ENCODE data around the gene PTPA. TPM values are rescaled to one million over a fixed set of nuclear protein-coding genes. Genes with fewer than 3 reads are reported as not detected.

The PTPA gene
- total and polyA plus RNA-seq, 9 of the 15 experiments (the other 6 are each of a cell fraction or from before 2014, with no cell fraction given) = 1.7 to 121 (median 72.6) TPM

DNA sequence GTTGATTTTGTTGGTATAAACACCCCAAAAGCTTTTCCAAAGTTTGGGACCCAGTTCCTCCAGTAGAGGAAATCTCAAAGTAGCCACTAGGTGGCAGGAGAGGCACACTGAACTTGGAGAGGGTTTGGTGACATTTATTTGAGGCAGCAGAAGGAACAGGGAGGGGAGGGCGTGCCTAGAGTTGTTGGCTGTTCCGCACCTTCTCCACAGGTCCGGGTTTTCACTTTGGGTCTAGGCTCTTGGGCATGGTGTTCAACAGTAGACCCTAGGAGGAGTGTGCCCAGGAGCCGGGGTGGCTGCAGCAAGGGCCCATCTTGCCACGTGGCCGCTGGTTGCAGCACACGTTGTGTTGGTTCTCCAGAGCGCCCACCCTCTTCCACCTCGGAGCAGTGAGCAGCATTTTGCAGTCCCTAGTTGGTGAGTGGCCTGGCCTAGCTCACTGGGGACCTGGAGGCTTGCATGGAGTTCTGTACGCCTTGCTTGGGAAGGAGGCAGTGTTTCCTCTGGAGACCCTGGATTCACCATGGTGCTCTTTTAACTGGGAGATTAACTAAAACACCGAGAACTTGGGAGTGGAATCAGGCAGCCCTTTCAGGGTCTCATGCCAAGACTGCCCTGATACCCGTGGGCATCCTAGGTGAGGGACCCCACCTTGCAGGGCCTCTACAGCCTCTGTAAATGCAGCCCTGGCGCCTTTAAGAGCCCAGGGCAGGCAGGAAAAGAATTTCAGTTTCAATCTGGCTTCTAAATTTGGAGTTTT, 28.2 kb downstream of the PTPA start (continued):
- TF ChIP-seq, protein P1, sequence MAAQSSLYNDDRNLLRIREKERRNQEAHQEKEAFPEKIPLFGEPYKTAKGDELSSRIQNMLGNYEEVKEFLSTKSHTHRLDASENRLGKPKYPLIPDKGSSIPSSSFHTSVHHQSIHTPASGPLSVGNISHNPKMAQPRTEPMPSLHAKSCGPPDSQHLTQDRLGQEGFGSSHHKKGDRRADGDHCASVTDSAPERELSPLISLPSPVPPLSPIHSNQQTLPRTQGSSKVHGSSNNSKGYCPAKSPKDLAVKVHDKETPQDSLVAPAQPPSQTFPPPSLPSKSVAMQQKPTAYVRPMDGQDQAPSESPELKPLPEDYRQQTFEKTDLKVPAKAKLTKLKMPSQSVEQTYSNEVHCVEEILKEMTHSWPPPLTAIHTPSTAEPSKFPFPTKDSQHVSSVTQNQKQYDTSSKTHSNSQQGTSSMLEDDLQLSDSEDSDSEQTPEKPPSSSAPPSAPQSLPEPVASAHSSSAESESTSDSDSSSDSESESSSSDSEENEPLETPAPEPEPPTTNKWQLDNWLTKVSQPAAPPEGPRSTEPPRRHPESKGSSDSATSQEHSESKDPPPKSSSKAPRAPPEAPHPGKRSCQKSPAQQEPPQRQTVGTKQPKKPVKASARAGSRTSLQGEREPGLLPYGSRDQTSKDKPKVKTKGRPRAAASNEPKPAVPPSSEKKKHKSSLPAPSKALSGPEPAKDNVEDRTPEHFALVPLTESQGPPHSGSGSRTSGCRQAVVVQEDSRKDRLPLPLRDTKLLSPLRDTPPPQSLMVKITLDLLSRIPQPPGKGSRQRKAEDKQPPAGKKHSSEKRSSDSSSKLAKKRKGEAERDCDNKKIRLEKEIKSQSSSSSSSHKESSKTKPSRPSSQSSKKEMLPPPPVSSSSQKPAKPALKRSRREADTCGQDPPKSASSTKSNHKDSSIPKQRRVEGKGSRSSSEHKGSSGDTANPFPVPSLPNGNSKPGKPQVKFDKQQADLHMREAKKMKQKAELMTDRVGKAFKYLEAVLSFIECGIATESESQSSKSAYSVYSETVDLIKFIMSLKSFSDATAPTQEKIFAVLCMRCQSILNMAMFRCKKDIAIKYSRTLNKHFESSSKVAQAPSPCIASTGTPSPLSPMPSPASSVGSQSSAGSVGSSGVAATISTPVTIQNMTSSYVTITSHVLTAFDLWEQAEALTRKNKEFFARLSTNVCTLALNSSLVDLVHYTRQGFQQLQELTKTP (IDR thresholded peaks at IDR 0.05; ENCODE audit: low read depth in 1 of 2, partially characterized antibody in 2 of 2) = peak in 1 of 2 experiments; percentile 17
- TF ChIP-seq FOXA3 (CRISPR knock-in tag; conservative IDR thresholded peaks at IDR 0.05 in 1 of 2, IDR thresholded peaks at IDR 0.05 in 1 of 2) (0 out of 4 replicates have a peak, but pooled peaks of 1 of the 2 experiments have one; percentile 2), CCAR2 (IDR thresholded peaks at IDR 0.05; ENCODE audit: low read depth, low read length) (no peak), ZNF134 (CRISPR knock-in tag; conservative IDR thresholded peaks at IDR 0.05) (no peak), ZNF830 (CRISPR knock-in tag; IDR thresholded peaks at IDR 0.05) (no peak), NFATC3 (IDR thresholded peaks at IDR 0.05) (no peak), ZNF696 (CRISPR knock-in tag; conservative IDR thresholded peaks at IDR 0.05) (no peak), POLR2A (conservative IDR thresholded peaks at IDR 0.05) (no peak), KDM5B (IDR thresholded peaks at IDR 0.05; ENCODE audit: insufficient replicate concordance, low read depth, low read length) (no peak), NCOR1 (IDR thresholded peaks at IDR 0.05) (no peak), PCBP2 (IDR thresholded peaks at IDR 0.05; ENCODE audit: low read depth, low read length, poor library complexity, severe bottlenecking) (no peak)
- TF ChIP-seq, protein P2, sequence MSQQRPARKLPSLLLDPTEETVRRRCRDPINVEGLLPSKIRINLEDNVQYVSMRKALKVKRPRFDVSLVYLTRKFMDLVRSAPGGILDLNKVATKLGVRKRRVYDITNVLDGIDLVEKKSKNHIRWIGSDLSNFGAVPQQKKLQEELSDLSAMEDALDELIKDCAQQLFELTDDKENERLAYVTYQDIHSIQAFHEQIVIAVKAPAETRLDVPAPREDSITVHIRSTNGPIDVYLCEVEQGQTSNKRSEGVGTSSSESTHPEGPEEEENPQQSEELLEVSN (IDR thresholded peaks at IDR 0.05; ENCODE audit: borderline replicate concordance in 1 of 2, extremely low read depth in 1 of 2, insufficient read depth in 1 of 2, insufficient read length in 1 of 2, low read depth in 1 of 2, low read length in 1 of 2, poor library complexity in 1 of 2, severe bottlenecking in 1 of 2) = peak; percentile 44 to 71
- TF ChIP-seq, protein P3, sequence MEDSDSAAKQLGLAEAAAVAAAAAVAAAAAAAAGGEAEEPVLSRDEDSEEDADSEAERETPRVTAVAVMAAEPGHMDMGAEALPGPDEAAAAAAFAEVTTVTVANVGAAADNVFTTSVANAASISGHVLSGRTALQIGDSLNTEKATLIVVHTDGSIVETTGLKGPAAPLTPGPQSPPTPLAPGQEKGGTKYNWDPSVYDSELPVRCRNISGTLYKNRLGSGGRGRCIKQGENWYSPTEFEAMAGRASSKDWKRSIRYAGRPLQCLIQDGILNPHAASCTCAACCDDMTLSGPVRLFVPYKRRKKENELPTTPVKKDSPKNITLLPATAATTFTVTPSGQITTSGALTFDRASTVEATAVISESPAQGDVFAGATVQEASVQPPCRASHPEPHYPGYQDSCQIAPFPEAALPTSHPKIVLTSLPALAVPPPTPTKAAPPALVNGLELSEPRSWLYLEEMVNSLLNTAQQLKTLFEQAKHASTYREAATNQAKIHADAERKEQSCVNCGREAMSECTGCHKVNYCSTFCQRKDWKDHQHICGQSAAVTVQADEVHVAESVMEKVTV (CRISPR knock-in tag; IDR thresholded peaks at IDR 0.05) = peak; percentile 91
- TF ChIP-seq, protein P4, sequence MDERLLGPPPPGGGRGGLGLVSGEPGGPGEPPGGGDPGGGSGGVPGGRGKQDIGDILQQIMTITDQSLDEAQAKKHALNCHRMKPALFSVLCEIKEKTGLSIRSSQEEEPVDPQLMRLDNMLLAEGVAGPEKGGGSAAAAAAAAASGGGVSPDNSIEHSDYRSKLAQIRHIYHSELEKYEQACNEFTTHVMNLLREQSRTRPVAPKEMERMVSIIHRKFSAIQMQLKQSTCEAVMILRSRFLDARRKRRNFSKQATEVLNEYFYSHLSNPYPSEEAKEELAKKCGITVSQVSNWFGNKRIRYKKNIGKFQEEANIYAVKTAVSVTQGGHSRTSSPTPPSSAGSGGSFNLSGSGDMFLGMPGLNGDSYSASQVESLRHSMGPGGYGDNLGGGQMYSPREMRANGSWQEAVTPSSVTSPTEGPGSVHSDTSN (CRISPR knock-in tag; IDR thresholded peaks at IDR 0.05; ENCODE audit: low read depth) = no peak
- TF ChIP-seq, protein P4 (tag; conservative IDR thresholded peaks at IDR 0.05; ENCODE audit: low read depth) = no peak
